ENCODE data around the gene TLK1. TPM values are rescaled to one million over a fixed set of nuclear protein-coding genes. Genes with fewer than 3 reads are reported as not detected.

Gene TLK1
- total RNA-seq, 1 donor from 2014 or later, result 91.2 TPM

DNA sequence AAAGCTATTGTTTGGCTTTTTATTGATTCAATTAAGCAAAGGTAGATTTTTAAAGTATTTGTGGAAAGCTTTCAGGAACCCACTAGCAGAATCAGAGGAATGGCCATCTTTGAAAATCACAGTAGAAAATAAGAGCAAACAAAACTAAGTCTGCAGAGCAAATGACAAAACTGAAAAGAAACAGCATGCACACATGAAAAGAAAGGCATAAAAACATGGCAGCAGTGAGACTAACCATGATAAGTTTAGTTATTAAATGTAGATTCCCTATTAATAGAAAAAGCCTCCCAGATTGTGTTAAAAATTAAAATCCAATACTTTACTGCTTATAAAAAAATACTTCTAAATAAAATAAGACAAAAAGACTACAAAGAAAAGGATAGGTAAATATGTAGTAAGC lies 9.1 kb upstream of the TLK1 start:
- intact Hi-C loops (cut with micrococcal nuclease), result loop anchor here (10.0 kb wide), 1 partner anchor 355 kb away; the partner anchor contains the start of gene CYBRD1

DNA sequence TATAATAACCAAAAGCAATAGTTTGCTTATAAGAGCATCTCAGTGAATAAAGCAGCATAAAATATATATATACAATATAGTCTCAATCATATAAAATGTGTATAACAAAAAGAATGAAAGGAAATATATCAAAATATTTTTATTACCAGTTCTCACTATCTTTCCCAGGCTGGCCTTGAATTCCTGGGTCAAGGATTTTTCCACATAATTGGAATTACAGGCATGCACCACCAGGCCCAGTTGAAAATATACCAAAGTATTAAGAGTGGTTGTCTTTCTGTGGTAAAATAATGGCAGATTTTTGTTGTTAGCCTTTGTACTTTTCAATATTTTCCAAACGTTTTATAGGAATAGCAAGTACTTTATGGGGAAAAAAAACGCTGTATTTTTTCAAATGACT lies 8.6 kb upstream of the TLK1 start:
- intact Hi-C loops (cut with micrococcal nuclease), result loop anchor here (10.0 kb wide), 1 partner anchor 355 kb away; the partner anchor contains the start of gene CYBRD1

DNA sequence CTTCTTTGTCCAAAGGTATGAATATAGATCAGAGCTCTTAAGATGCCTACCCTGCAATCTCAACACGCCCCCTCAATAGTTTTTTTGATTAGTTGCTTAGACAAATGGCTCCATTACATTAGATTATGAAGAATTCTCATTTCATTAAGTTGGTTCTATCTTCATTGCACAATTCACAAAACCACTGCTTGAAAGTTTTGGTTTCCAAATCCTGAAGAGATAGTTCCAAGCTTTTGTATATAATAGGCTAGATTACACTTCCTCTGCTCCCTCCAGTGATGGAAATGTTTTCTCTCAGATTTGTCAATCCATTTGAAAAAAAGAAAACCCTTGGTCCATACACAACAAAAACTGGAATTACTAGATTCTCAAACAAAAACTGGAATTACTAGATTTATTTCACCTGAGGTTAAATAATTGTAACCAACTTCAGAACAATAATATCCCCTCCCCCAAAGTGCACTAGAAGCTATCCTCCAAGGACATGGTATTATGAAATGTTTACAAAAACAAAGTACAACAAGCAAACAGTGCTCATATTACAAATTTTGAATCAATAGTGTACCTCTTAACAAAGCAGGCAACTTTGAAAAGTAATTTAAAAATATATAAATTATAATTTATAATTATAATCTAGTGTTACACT lies 6.8 kb upstream of the TLK1 start:
- intact Hi-C loops (cut with micrococcal nuclease), result loop anchor here (10.0 kb wide), 1 partner anchor 357 kb away; the partner anchor contains the start of gene CYBRD1

DNA sequence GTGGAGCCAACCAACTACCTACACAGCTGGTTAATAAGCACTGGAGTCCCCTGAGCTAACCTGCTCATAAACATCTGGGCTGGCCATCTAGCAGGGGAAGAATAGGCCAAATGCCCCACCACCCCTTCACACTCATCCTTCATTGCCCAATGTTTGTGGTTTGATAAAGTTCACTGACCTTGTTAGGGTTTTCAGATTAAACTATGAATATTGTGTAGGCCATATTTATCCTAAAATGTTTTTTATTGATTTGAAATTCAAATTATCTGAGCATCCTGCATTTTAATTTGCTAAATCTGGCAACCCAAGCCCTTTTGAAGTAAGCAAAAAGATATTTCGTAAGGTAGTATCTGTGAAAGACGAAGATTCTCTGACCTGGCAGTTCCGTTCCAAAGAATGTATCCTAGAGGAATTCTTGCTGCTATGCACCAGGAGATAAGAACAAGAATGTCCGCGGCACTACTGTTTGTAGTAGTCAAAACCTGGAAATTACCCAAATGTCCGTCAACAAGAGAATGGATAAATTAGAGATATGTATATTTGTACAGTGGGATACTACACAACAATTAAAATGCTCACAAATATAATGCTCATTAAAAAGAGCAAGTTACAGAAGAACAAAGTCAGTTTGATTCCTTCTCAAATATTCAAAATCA lies 5.8 kb upstream of the TLK1 start:
- intact Hi-C loops (cut with micrococcal nuclease), result loop anchor here (10.0 kb wide), 1 partner anchor 358 kb away; the partner anchor contains the start of gene CYBRD1

GRCh38 chr2:171165967-171166327 lies 5.3 kb upstream of the TLK1 start:
- intact Hi-C loops (cut with micrococcal nuclease), result loop anchor here (10.0 kb wide), 1 partner anchor 359 kb away; the partner anchor contains the start of gene CYBRD1

- intact Hi-C loops (cut with micrococcal nuclease), result loop anchor here (1.0 to 10.0 kb wide), 5 partner anchors 97 to 1591 kb away; partner anchors contain the start of genes CYBRD1, DYNC1I2, FASTKD1 and PDK1
These were observed 2.6 kb upstream of the TLK1 start for GRCh38 chr2:171163261-171163660.

DNA sequence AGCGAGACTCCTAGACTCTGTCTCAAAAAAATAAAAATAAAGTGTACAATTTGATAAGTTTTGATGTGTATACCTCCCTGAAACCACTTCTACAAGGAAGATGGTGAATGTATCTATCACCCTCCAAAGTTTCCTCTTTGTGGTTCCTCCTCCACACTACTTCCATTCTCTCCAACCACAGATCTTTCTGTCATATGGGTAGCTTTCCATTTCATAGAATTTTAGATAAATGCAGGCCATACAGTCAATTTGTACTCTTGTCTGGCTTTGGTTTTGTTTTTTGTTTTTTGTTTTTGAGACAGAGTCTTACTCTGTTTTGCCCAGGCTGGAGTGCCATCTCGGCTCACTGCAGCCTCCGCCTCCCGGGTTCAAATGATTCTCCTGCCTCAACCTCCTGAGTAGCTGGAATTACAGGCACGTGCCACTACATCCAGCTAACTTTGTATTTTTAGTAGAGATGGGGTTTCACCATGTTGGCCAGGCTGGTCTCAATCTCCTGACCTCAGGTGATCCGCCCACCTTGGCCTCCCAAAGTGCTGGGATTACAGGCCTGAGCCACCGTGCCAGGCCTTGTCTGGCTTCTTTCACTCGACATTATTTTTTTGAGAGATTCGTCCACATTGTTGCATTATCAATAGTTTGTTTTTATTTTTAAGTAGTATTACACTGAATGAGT lies 2.0 kb upstream of the TLK1 start:
- intact Hi-C loops (cut with micrococcal nuclease), result loop anchor here (1.0 to 10.0 kb wide), 5 partner anchors 98 to 1590 kb away; partner anchors contain the start of genes CYBRD1, DYNC1I2, FASTKD1 and PDK1

DNA sequence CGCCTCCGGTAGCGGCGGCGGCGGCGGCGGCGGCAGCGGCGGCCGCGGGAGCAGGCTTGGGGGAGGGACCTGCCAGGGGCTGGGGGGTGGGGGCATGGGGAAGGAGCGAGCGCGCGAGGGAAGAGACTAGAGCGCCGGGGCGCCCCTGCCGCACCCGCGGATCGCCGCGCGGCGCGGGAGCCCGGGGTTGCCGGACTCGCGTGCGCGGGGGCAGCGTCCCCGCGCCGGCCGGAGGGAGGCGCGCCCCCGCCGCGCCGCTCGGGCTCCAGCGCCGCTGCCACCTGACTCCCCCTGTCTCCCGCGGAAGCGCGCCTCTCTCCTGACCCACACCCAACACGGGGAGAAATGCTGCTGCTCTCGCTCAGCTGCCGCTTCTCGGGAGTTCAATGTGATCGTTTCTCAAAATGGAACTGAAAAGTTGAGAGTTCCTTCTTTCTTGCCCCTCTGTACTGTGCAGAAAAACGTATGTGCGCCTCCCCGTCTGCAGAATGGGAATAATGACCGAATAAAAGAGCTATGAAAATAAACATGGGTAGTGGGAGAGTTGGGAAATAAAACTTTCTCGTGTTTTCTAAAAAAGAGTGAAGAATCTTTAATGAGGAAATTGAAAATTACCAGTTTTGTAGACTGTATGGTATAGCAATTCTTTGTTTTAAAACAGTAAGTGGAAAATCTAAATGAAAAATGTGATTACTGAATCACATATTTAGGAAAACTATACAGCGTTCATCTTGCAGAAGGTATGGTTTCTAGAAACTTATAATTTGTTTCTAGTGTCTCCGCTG lies 455 bp upstream of the TLK1 start:
- intact Hi-C loops (cut with micrococcal nuclease), result loop anchor here (1.0 to 10.0 kb wide), 8 partner anchors 50 to 1589 kb away; partner anchors contain the start of genes CYBRD1, DCAF17, DYNC1I2 and FASTKD1

GRCh38 chr2:171159372-171160118 lies 1.1 kb downstream of the TLK1 start:
- intact Hi-C loops (cut with micrococcal nuclease), result loop anchor here (1.0 to 10.0 kb wide), 14 partner anchors 52 to 1587 kb away; partner anchors contain the start of genes CYBRD1, DCAF17, DYNC1I2 and FASTKD1

- intact Hi-C loops (cut with micrococcal nuclease), result loop anchor here (1.0 to 10.0 kb wide), 6 partner anchors 72 to 1334 kb away; partner anchors contain the start of genes METTL5 and UBR3
These were observed 1.8 kb downstream of the TLK1 start for GRCh38 chr2:171158790-171159371.

DNA sequence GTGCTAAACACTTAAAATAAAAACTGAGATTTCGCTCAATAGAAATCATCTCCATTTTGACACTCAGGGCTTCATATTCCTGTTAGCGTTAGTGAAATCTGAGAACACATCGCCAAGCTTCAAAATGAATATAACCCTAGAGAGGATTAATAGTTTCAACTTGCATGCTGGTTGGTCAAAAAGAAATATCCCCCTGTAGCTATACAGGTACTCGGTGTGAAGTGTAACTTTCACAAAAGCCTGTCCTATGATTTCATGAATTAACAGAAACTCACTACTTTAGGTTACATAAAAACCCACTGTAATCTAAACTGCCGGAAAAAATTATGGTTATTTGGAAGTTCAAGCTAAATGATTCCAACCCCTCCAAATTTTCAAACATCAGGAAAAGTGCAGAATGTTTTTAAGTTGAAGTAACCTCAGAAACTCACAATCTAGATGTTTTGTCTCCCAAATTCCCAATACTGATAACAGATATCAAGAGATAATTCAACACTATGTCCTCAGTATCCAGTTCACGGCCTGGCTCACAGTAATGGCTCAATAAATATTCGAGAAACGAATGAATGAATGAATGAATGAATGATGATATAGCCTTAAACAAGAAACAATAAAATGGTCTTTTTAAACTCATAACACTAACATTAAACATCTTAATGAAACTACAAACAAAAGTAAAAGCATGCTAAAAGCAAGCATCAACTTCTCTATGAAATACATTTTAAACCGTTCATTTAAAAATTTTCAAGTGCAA lies 2.5 kb downstream of the TLK1 start:
- intact Hi-C loops (cut with micrococcal nuclease), result loop anchor here (2.0 to 10.0 kb wide), 3 partner anchors 71 to 1333 kb away; partner anchors contain the start of genes METTL5 and UBR3

GRCh38 chr2:171157109-171157500 lies 3.6 kb downstream of the TLK1 start:
- intact Hi-C loops (cut with micrococcal nuclease), result loop anchor here (10.0 kb wide), 1 partner anchor 1332 kb away; the partner anchor contains the start of genes METTL5 and UBR3

DNA sequence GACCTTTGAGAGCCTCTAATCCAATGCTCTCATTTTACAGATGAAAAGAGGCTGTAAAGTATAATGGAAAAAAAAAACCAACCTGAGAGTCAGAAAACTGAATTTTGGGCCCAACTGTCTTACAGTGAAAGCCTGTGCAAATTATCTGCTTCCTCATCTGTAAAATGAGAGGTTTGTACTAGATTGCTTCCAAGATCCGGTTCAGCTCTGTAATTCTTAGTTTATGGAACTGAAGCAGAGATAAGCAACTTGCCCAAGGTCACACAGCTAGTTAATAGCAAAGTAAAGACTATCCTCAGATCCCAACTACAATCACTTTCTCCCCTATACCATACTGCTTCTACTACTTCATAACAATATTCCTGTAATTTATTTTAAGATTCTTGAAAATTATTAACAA lies 6.3 kb downstream of the TLK1 start:
- intact Hi-C loops (cut with micrococcal nuclease), result loop anchor here (10.0 kb wide), 1 partner anchor 1330 kb away; the partner anchor contains the start of genes METTL5 and UBR3

GRCh38 chr2:171150694-171151285 lies 9.9 kb downstream of the TLK1 start:
- intact Hi-C loops (cut with micrococcal nuclease), result loop anchor here (10.0 kb wide), 1 partner anchor 1326 kb away; the partner anchor contains the start of genes METTL5 and UBR3

DNA sequence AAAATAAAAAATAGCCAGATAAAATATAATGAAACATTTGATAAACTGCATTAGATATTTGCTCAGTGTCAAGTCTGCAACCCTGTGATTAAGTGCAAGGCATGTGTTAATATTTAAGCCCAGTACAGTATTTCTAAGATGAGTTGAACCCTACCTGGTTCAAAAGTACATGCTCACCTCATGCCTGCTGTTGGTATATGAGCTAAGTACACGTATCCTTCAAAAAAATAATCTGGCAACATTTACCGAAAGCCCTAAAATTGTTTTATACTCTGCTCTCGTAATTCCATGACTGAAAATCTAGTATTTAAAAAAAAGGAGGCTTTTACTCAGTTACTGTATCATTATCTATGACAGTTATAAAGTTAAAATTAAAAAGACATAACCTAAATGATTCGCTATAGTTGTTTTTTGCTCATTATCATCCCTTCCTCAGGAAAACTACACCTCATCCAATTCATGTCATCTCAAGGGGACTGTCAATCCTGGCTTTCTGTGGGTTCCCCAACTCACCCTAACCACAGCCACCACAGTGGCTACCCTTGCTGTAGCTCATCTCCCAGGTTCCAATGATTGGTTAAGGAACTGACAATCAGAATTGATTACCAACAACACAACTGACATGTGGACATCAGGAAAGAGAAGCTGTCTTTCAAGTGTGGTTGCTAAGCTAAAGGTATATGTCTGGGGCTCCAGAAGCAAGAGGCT lies 10.6 kb downstream of the TLK1 start:
- intact Hi-C loops (cut with micrococcal nuclease), result loop anchor here (10.0 kb wide), 1 partner anchor 1325 kb away; the partner anchor contains the start of genes METTL5 and UBR3

DNA sequence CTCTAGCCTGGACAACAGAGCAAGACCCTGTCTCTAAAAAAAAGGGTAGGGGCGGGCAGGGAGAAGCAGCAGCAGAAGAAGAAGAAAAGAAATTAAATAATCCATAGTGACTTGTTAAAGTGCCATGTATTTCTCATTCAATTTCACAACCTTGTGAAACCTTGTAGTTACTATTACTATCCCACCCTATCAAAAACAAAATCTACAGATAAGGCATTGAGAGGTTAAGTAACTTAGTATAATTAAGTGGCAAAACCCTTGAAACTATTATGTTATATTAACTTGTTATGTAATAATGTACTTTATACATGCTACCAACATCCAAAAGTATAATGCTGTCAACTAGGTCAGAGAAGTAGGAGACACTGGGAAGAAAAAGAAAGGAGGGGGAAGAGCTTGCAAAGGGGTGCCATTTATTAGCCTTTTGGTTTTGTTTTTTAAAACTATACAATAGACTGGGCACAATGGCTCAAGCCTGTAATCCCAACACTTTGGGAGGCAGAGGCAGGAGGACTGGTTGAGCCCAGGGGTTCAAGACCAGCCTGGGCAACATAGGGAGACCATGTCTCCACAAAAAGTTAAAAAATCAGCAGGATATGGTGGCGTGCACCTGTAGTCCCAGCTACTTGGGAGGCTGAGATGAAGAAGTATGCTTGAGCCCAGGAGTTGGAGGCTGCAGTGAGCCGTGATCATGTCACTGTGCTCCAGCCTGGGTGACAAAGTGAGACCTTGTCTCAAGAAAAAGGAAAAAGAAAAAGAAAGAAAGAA lies 11.3 kb downstream of the TLK1 start:
- intact Hi-C loops (cut with micrococcal nuclease), result no loop called here

DNA sequence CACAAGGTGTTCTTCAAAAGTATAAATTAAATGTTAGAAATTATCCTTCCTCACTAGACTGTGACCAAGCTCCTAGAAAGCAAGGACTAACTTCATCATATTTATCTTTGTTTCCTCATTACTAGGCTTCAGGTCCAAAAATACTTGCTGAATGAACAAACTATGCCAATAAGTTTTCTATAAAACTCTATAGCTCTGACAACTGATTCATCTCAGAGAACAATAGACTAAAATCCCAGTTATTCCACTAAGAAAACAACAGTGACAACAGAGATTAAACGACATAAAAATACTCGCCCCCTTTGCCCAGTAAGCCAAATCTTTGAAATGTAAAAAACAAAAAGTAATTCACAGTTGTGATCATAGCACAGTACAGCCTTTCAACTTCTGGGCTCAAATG lies 13.6 kb downstream of the TLK1 start:
- intact Hi-C loops (cut with micrococcal nuclease), result no loop called here

Data from T-helper 1 cell treated with Interleukin-12 subunit alpha and Interleukin-12 subunit beta and Interleukin-4 antibody, amounts not matched to agents 30 ng/mL and 1 ng/mL, for 36 hours (primary cell).